HG03060 (cell line): ENCODE results near the gene TIMP2.
"Not testable (repeated sequence)": the region's sequence is repeated elsewhere in the genome, so short reads cannot be mapped to it uniquely, and the experiment has no call there.

Experiments used
- ATAC-seq: cut with Tn5 transposase; IDR thresholded peaks from one replicate; pipeline ENCODE4 v1.9.1; 2021; ENCODE audit warnings: low read depth, moderate number of reproducible peaks; ENCODE audit not compliant: unreplicated experiment

The TIMP2 gene

GRCh38 chr17:78957128-78957527 lies 31.9 kb upstream of the TIMP2 start:
- no peak for ATAC-seq

- ATAC-seq = no peak
Measured at GRCh38 chr17:78956254-78956653, 31.1 kb upstream of the TIMP2 start.

- no peak for ATAC-seq
Measured at GRCh38 chr17:78954684-78955083, 29.5 kb upstream of the TIMP2 start.

- no peak for ATAC-seq
Measured at GRCh38 chr17:78953356-78954350, 28.5 kb upstream of the TIMP2 start.

GRCh38 chr17:78952706-78953105 lies 27.5 kb upstream of the TIMP2 start:
- no peak for ATAC-seq

- no peak for ATAC-seq
Measured at GRCh38 chr17:78951967-78952551, 26.9 kb upstream of the TIMP2 start.

GRCh38 chr17:78950870-78951269 lies 25.7 kb upstream of the TIMP2 start:
- no peak for ATAC-seq

- ATAC-seq = no peak
Measured at GRCh38 chr17:78947235-78948149, 22.3 kb upstream of the TIMP2 start.

- no peak for ATAC-seq
Measured at GRCh38 chr17:78946631-78947030, 21.4 kb upstream of the TIMP2 start.

- ATAC-seq = no peak
Measured at GRCh38 chr17:78946131-78946530, 20.9 kb upstream of the TIMP2 start.

- not testable (repeated sequence) for ATAC-seq
Measured at GRCh38 chr17:78945455-78945854, 20.3 kb upstream of the TIMP2 start.

- no peak for ATAC-seq
Measured at GRCh38 chr17:78944956-78945355, 19.8 kb upstream of the TIMP2 start.

- no peak for ATAC-seq
Measured at GRCh38 chr17:78944026-78944425, 18.8 kb upstream of the TIMP2 start.

- ATAC-seq = no peak
Measured at GRCh38 chr17:78940708-78941107, 15.5 kb upstream of the TIMP2 start.

GRCh38 chr17:78940258-78940657 lies 15.1 kb upstream of the TIMP2 start:
- ATAC-seq = no peak

GRCh38 chr17:78939615-78940014 lies 14.4 kb upstream of the TIMP2 start:
- ATAC-seq = no peak

- no peak for ATAC-seq
Measured at GRCh38 chr17:78937561-78937960, 12.4 kb upstream of the TIMP2 start.

GRCh38 chr17:78935419-78936323 lies 10.5 kb upstream of the TIMP2 start:
- ATAC-seq = no peak

- no peak for ATAC-seq
Measured at GRCh38 chr17:78934681-78935418, 9.7 kb upstream of the TIMP2 start.
